Tongue (tissue), 3 donors: Measurements from ENCODE around the gene YIF1B. TPM values are rescaled to one million over a fixed set of nuclear protein-coding genes. Genes with fewer than 3 reads are reported as not detected.
A peak's percentile ranks its signal among the peaks of the same experiment; 100 is the strongest.
"Not testable (repeated sequence)": the region's sequence is repeated elsewhere in the genome, so short reads cannot be mapped to it uniquely, and the experiment has no call there.

ENCODE experiments used
- DNase-seq: peaks from one replicate; pipeline ENCODE4 v3.0.0-alpha.2; 2015
- small RNA-seq: library from RNA; depleted of rRNA; stranded (forward); fragments of <200 nt; gene quantifications from one replicate; pipeline ENCODE3, GENCODE V24; 2014; ENCODE audit warnings: low replicate concordance
- total RNA-seq: library from RNA; depleted of rRNA; stranded (reverse); fragments of >200 nt; gene quantifications from one replicate; pipeline ENCODE4 v1.2.3, GENCODE V29; 2014

Gene YIF1B
- total RNA-seq, 1 donor from 2014 or later: 24.2 TPM

DNA sequence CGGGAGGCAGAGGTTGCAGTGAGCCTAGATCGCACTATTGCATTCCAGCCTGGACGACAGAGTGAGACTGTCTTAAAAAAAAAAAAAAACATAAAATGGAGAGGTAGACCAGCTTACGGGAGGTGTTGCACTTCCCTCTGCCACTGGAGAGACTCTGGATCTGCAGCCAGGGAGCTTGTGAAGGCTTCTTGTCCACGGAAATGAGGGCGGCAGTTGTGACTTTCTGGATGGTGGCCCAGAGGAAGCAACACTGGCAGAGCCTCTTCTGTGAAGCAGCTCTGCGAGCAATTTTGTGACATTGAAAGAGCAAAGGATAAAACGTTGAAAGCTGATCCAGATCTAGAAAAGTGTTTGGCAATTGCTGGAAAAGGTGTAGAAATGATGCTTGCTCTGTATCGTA, 41.0 kb downstream of the YIF1B start:
- no peak for DNase-seq

DNA sequence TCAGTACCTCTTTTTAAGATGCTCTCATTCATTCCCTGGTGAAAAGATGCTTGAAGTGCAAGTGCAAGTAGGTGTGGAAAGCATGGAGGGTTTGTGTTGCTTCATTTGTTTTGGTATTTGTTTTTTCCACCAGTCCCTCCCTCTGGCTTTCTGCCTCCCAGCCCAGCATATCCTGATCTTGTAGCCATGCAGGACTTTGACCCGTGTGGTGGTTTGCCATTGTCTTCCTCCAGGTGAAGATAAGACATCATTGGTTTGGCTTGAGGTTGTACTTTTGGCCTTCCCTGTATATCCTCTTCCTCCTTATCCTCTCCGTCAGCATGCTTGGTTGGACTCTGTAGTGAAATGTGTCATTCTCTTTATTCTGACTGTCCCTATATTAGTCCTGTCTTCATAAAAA, 42.2 kb downstream of the YIF1B start:
- DNase-seq: no peak

- DNase-seq: no peak
Measured at GRCh38 chr19:38270587-38271167, 45.1 kb downstream of the YIF1B start.

- no peak for DNase-seq
Measured at GRCh38 chr19:38268539-38268938, 47.2 kb downstream of the YIF1B start.

- no peak for DNase-seq
Measured at GRCh38 chr19:38267761-38268483, 47.8 kb downstream of the YIF1B start.

DNA sequence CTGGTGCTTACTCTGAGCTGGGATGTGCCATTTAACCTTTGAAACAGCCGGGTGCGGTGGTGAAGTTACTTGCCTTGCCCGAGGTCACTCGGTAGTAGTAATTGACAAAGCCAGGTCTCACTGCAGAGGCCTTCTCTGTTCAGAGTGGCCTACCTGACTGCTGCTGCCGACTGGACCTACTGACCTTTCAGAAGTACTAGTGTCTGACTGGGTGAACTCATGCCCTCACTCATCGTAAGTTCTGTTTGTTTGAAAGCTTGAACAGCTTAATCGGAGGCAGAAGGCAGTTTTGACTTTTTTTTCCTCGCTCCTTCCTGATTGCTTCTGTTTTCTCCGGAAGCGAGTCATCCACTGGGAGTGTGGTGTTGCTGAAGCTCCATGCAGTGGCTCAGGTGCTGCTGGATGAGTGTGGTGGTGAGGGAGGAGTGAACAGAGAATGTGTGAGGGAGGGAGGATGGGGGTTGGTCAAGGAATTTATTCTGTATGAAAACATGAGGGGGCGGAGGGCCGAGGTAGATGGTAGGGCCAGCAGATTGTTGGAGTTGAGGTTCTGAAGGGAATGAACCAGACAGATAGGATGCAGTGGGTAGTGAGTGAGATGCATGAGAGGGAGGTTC, 48.7 kb downstream of the YIF1B start:
- no peak for DNase-seq

- no peak for DNase-seq
Measured at GRCh38 chr19:38265921-38266429, 49.8 kb downstream of the YIF1B start.

- DNase-seq: peak; percentile 51
Measured at GRCh38 chr19:38265213-38265861, 50.4 kb downstream of the YIF1B start.

GRCh38 chr19:38264486-38265212, 51.1 kb downstream of the YIF1B start, which contains the start of gene SPINT2:
Gene SPINT2 (plus strand): TSS chr19:38264573. CDS start chr19:38264893, 320 bp downstream.
- DNase-seq: peak; percentile 58

- DNase-seq: peak; percentile 72
Measured at GRCh38 chr19:38263689-38264485, 51.9 kb downstream of the YIF1B start.

GRCh38 chr19:38262585-38263268, 53.0 kb downstream of the YIF1B start:
- no peak for DNase-seq

DNA sequence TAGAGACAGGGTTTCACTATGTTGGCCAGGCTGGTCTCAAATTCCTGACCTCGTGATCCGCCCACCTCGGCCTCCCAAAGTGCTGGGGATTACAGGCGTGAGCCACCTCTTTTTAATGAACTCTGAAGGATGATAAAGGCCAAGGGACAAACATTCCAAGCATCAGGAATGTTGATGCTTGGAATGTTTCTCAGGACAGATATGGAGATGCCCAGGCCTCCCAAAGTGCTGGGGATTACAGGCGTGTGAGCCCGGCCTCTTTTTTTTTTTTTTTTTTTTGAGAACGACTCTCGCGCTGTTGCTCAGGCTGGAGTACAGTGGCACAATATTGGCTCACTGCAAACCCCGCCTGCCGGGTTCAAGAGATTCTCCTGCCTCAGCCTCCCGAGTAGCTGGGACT, 53.8 kb downstream of the YIF1B start:
- not testable (repeated sequence) for DNase-seq

- no peak for DNase-seq
Measured at GRCh38 chr19:38255383-38256014, 60.2 kb downstream of the YIF1B start.

DNA sequence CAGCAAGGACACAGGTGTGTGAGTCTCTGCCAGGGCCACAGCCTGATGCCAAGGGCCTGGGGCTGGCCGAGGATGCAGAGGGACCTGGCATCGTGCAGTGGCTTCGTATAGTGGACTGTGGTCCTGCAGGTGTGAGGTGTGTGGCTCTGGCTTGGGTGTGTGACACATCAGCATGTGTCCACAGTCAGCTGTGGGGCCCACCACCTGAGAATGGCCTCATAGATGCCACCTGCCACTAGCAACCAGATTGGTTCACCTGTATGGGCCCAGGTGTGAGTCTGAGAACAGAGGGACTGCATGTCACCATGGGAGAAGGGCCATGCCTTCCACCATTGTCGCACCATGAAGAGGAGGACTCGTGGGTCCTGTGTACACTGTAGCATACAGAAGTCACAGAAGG, 62.0 kb downstream of the YIF1B start:
- no peak for DNase-seq

Small RNA genes lying within 50 kb of the gene (small RNA-seq; reads per million reads assigned to genes)
- gene RF00019: not detected

Other genes with a start within 250 kb of the YIF1B start
- 0.92 TPM for gene DPF1, start 91.7 kb downstream of the YIF1B start, total RNA-seq
- gene PPP1R14A, start 59.6 kb downstream of the YIF1B start, total RNA-seq: 6.8 TPM
- 89.5 TPM for gene SPINT2, start 51.4 kb downstream of the YIF1B start, total RNA-seq
- gene C19orf33, start 11.7 kb downstream of the YIF1B start, total RNA-seq: 16.6 TPM
- gene KCNK6, start 3.9 kb upstream of the YIF1B start, total RNA-seq: 2.8 TPM
- 0.62 TPM for gene CATSPERG, start 19.9 kb upstream of the YIF1B start, total RNA-seq
- 185 TPM for gene PSMD8, start 58.6 kb upstream of the YIF1B start, total RNA-seq
- not detected for gene GGN, start 72.1 kb upstream of the YIF1B start, total RNA-seq
- 0.21 TPM for gene SPRED3, start 72.8 kb upstream of the YIF1B start, total RNA-seq
- gene FAM98C, start 87.1 kb upstream of the YIF1B start, total RNA-seq: 7.2 TPM
- 0.41 TPM for gene RASGRP4, start 110.3 kb upstream of the YIF1B start, total RNA-seq
- gene RYR1, start 117.7 kb upstream of the YIF1B start, total RNA-seq: 231 TPM